NCI-H146 (cell line): ENCODE results near the gene ZNF454.

Source experiments
- DNase-seq: peaks from one replicate; lab custom pipeline; 2025; lab: John Stamatoyannopoulos, UW

The ZNF454 gene

DNA sequence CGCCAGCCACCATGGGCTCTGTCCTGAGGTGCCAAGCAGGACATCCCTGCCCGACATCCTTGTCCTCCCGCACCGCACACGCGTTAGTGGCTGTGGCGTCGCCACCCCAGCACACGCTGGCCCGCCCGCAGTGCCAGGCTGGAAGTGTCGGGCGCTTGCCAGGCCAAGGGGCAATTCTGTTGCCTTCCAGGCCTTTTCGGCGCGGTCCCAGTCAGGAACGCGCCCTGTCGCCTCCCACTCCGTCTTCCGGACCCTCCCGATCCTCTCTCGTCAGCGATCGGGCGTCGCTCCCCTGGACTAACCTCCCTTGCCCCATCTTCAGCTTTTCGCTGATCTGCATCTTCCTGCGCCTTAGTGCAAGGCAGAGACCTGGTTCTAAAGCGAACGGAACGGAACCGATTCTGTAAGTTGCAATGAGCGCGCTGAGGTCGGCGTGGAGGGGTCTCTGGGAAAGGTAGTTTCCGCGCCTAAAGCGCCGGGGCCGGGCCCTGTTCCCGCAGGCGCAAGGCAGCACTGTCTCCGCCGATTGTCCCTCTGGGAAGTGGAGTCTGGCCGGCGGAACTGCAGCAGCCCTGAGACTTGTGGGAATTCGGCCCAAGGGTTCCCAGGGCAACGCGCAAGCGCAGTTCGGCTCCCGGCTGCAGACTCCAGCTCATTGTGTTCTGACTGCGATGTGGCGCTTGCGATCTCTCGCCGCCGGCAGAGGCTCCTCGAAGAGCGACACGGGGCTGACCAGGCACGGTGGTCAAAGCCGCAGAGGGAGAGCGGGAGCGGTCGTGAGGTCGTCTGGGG is at the start of gene ZNF454:
ZNF454 (plus strand) TSS at position 630 of the 792 bp plus-strand sequence. CDS start 1,594 bp downstream, outside the sequence.
- no peak for DNase-seq

DNA sequence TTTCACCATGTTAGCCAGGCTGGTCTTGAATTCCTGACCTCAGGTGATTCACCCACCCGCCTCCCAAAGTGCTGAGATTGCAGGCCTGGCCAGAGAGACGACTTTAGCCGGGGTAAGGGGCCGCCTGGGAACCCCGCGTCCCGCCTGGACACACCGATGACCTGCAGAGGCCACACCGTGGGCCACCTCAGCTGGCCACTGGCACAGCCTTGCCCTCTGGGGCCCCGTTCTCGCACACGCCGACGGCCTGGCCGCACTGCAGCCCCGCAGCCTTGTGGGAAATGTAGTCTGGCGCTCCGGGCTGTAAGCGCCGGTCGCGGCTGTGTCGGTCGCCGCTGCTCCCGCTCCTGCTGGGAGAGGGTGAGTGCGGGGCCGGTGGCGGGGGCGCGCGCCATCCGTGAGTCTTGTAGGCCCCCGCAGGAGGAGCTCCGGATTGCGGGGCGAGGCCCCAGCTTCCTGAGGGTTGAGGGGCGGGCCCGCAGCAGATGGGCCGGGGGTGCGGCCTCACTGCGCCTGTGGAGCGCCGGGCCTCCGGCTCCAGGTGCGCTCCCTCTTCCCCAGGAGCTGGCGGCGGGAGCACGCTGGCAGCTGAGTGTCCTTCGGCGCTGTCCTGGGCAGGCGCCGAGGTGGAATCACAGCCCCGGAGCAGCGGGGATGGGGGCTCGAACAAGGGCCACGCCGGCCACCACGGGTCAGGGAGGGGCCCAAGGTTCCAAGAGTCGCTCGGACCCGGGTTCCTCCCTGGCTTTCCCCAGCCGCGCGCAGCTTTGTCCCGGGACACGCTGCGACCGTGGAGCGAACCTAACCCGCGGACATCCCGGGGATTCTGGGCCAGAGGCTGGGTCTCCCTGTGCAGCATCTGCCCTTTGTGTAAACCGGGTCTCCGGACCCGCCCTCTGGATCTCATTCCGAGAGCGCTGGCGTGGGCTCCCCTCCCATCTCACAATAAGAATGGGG is 45.1 kb upstream of the ZNF454 start, which contains the start of gene ZFP2:
ZFP2 (plus strand) TSS at position 299 of the 957 bp plus-strand sequence. CDS start 35,401 bp downstream, outside the sequence.
- DNase-seq: peak; percentile 70

DNA sequence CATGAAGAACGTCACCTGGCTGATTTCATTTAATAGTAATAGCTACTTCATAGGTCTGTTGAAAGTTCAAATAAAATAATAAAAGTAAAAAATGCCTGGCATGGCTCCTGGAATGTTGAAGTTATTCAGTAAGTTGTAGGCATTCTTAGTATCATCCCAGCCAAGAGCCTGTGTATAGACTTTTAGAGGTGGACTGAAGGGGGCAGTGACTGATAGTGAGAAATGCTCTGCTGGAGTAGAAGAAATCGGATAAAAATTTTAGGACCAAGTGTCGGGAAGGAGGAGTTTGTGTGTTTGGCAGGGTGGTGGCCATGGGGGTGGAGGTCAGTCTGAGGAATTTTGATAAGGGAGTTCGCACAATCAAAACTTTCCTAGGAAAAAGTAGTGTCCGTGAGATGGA is 41.7 kb upstream of the ZNF454 start:
- no peak for DNase-seq

DNA sequence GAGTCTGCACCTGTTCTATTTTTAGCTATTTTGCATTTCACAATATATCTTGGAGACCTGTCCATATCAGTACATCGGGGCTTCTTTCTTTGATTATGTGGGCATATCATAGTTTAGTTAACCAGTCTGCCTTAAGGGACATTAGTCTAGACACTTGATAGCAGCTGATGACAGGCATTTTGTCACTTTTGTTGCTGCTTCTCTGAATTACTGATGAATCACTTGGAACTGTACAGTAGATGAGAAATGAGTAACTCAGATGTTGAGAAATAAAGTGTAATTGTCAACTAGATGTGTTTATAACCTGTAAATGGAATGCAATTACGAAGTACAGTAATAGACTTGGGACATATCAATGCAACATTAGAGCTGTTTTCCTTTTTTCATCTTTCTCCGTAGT is 38.1 kb upstream of the ZNF454 start:
- no peak for DNase-seq

DNA sequence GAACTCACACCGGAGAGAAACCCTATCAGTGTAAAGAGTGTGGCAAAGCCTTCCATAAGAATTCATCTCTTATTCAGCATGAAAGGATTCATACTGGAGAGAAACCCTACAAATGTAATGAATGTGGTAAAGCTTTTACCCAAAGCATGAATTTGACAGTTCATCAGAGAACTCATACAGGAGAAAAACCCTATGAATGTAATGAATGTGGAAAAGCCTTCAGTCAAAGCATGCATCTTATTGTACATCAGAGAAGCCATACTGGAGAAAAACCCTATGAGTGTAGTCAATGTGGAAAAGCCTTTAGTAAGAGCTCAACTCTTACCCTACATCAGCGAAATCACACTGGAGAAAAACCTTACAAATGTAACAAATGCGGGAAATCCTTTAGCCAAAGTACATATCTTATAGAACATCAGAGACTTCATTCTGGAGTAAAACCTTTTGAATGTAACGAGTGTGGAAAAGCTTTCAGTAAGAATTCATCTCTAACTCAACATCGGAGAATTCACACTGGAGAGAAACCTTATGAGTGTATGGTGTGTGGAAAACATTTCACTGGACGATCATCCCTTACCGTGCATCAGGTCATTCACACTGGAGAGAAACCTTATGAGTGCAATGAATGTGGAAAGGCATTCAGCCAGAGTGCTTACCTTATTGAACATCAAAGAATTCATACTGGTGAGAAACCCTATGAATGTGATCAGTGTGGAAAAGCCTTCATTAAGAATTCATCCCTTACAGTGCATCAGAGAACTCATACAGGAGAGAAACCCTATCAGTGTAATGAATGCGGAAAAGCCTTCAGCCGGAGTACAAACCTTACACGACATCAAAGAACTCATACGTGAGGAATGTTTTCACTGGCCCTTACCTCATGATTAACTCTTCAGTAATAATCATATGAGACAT is 8.9 kb upstream of the ZNF454 start:
- no peak for DNase-seq

DNA sequence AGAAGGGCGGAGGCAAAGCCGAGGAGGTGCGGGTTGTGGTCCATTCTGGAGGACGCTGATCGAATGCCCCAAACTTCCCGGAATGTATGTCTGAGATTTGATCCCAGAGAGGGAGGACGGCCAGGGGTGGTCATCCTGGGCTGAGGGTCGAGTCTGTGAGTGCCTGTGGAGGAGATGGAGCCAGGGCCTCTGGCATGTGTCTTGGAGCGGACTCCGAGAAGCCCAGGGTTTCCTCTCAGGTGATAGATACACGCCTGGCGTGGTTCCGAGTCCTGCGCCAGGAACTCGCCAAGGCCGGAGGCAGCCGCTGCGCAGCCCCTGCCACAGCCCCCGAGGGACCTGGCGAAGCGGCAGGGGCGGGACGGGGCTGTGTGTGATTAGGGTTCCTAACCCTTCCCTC is 363 bp downstream of the ZNF454 start:
- DNase-seq: no peak

DNA sequence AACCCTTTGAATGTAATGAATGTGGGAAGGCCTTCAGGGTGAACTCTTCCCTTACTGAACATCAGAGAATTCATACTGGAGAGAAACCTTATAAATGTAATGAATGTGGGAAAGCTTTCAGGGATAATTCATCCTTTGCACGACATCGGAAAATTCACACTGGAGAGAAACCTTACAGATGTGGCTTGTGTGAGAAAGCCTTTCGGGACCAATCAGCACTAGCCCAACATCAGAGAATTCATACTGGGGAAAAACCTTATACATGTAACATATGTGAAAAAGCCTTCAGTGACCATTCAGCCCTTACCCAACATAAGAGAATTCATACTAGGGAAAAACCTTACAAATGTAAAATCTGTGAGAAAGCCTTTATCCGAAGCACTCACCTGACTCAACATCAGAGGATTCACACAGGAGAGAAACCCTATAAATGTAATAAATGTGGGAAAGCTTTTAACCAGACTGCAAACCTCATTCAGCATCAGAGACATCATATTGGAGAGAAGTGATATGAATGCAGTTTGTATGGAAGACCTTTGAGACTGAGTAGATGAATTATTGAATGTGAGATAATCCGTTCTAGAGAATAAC is 24.6 kb downstream of the ZNF454 start:
- DNase-seq: no peak

DNA sequence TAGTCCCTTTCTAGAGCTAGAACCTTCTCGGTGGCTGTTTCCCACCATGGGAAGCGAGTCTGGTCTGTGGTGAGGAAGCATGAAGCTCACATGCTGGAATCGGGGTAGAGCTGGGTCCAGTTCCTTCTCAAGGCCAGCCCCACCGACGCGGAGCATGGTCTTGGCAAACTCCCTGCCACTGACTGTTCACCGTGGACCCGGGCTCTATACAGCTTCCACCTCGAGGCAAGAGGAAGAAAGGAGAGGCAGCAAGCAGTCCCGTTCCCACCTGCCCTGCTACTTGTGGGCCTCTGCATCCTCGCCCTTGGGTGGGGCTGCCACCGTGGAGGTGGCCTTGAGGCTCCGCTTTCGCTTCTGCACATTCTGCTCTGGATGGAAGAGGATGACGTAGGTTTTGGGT is 40.4 kb downstream of the ZNF454 start:
- no peak for DNase-seq

DNA sequence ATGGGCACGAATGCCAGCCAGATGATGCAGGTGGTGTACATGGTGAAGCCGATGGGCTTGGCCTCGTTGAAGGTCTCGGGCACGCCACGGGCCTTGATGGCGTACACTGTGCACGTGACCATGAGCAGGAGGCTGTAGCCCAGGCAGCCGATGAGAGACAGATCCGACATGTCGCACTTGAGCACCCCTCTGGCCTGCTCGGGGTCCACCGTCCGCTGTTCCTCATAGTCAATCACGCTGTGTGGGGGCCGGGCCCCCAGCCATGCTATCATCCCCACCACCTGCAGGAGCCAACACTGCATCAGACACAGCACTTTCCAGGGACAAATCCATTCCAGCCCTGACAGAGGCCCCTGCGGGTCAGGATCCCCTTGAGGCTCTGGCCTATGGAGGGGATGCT is 41.9 kb downstream of the ZNF454 start:
- DNase-seq: no peak

DNA sequence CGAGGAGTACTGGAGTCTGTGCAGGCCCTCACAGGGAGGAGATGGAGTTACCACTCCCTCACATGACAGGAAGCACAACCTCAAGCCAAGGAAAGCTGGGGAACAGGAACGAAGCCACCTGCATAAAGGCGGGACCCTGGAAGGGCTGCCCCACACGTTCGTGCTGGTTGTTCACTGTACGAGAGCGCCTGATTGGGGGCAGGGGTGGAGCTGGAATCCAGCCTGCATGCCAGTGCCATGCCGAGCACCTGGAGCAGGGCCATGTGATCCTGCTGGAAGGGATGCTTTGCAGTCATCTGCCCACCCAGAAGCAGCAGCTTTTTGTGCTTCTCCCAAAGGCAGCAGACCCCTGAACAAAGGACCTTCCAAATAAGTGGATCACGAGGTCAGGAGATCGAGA is 42.7 kb downstream of the ZNF454 start:
- DNase-seq: no peak

DNA sequence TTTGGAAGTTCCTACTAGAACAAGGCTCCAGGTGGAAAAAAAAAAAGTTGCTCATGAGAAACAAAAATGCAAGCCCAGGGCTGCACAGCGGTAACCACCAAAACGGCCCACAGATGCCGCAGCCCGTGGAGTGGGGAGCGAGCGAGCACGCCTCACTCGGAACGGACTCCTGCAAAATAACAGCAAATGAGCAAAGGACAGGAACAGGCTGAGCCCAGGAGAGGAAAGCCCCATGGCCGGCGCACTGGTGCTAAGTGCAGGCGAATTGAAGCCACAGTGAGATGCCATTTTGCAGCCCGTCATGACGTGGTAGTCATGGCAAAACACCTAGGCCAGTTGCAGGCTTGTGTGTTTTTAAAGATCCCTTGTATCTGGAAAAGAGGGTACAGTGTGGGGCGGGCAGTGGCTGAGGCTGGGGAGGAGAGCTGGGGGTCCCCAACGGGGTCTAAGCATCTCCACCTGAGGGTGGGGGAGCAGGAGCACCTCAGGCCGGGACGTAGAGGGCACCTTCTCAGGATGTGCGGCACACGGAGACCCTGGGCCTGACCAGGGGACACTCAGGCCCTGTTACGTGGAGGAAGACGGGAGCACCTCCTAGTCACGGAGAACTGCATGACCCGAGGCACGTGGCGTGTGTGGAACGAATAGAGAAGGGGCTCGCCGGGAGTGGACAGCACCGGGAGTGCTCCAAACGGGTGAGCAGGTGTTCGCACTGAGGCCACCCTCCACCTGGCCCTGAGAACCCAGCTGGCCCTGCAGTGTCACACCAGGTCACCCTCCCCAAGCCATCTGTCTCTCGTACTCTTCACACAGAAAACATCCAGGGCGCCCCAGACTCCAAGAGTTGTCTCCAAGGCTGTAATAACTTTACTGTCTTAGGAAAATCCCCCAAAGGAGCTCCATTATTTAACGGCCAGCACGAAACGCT is 43.4 kb downstream of the ZNF454 start:
- no peak for DNase-seq

DNA sequence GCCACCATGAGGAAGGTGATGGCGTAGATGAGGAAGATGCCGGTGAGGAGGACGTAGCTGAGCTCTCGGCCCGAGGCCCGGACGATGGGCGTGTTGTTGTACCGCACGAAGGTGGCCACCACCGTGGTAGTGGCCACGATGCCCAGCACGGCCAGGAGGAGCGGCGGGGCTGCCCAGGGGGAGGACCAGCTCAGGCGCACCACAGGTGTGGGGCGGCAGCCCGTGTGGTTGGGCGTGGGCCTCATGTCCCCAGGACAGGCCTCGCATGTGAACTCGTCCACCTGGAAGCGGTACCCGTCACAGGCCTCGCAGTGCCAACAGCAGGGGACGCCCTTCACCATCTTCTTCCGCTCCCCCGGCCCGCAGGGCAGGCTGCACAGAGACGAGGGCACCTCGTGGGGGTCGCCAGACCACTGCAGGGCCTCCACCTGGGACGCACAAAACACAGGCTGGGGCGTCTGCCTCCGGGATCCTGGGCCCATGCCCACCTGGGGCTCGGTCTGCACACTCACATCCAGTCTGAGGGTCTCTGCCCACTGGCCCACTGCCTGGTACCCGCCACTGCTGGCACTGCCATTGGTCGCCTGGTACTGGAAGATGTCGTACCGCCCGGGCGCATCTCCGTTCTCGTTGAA is 45.4 kb downstream of the ZNF454 start:
- no peak for DNase-seq

DNA sequence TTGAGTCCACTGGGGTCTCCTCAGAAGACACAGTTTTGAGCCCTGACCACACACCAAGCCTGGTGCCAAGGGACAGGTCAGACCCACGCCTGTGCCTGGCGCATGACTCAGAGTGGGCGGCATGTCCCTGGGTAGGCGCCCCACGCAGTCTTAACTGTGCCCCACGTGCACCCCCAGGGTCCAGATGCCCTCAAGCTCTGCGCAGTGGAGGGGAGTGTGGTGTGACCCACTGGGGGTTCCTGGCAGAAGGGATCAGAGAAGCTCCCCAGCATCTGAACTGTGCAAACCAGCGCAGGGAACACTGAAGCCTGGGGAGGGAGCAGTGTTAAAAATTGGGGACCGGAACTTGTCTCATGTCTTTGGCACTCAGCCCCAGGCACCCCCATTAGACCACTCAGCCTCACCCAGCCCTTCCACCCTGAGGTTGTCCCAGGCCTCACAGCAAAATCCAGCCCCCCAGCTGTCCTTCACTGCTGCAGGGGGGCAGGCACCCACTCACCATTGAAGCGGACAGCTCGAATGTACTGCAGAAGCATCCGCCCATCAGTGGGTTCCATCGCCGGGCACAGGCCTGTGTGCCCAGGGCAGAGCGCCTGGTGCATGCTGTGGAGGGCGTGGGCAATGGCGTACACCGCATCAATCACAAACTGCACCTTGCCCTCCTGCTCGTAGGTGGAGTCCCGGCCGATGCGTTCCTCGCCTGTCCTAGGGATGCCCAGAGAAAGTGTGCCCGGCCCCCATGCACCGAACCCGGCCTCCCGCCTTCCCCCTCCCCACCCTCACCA is 47.6 kb downstream of the ZNF454 start:
- DNase-seq: no peak

DNA sequence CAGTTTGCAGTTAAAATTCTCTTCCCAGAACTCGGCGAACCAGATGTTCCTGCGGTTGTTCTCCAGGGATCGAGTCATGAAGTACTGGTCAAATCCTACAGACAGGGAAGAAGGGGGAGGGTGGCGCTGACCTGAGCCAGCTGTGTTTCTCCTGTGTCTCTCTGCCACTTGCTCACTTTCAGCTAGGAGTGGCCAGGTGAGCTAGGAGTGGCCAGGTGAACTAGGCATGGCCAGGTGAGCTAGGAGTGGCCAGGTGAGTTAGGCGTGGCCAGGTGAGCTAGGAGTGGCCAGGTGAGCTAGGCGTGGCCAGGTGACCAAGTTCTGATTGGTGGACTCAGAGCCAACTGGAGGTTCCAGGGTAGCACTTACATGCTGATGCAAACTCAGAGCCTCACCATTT is 48.3 kb downstream of the ZNF454 start:
- DNase-seq: no peak

DNA sequence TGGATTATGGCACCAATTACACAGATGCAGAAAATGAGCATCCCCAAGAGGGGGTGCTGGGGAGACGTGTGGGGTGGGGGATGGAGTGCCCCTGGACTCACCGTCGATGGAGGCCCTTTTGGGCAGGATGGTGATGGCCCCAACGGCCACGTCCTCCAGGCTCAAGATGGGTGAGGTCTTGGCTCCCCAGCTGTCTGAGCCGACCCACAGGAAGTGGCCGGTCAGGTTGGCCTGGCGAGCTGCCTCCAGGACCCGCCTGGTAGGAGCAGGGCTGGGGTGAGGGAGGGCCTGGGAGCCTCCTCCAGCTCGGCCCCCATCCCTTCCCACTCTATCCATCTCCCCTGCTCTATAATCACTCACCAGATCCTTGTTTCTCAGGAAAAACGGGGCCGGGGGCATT is 49.5 kb downstream of the ZNF454 start:
- no peak for DNase-seq

DNA sequence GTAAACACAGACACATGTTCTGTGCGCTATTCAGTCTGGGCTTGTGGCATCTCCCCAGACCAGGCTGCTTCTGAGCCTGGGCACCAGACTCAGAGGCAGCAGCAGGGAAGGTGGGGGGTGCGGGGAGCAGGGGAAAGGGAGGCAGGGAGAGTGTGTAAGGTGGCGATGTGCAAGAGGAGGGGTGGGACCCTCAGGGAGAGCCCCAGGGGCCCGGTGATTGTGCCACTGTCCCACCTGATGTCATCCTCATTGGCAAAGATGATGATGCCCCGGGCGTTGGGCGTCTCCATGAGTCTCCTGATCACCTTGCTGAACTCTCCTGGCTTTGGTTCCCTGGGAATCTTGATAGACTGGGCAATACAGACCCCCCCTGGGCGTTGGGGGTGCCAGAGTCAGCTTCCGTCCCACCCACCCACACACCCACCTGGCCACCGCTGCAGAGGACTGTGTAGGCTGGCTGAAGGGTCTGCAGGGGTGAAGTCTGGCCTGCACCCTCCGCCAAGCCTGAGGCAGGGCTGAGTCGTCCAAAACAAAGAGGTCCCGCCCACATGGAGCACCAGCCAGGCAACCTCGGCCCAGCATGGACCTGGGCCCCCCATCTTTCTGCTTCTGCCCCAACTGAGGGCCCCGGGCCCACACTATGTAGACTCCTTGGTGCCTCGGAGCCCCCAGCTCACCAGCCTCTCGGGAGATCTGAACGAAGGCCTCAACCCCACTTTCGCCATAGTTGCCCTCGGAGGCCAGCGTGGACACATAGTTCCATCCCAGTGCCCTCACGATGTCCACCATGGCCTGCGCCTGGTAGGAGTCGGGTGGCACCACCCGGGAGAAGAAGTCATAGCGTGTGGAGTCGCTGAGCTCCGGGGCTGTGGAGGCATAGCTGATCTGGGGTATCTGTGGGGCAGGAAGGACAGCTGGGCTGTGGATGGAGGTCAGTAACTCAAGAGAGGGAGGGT is 50.5 kb downstream of the ZNF454 start:
- no peak for DNase-seq

DNA sequence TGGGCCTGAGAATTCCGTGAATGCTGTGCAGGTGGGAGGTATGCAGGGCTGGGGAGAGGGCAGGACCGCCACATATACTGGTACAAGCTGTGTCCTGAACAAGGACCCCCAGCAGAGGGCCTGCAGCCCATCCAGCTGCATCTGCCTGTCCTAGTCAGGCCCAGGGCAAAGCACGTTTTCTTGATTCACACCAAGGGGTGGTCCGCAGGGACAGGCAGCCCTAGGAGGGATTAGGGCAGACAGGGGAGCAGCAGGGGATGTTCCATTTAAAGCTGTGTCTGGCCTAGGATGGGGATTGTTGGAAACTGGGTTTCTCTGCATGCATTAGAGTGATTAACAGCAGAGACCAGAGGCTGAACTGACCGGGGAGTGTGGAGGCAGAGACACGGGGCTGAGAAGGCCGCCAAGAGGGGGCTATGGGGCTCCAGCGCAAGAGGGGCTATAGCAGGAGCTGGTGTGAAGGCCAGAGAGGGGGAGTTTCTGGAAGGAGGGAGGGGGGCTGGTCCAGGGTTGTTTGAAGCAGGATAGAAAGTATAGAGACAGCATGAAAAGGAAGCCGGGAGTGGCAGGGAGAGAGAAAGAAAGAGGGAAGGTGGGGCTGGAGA is 51.4 kb downstream of the ZNF454 start:
- no peak for DNase-seq
